ENCODE data around the gene NACA.

Gene NACA

GRCh38 chr12:56687223-56688128 is 37.6 kb downstream of the NACA start:
- DNase-seq, result peak; percentile 58

GRCh38 chr12:56684745-56685359 is 40.2 kb downstream of the NACA start:
- no peak for DNase-seq

GRCh38 chr12:56682323-56682722 is 42.8 kb downstream of the NACA start:
- DNase-seq, result no peak

GRCh38 chr12:56679883-56680575 is 45.1 kb downstream of the NACA start:
- no peak for DNase-seq

GRCh38 chr12:56678852-56679251 is 46.2 kb downstream of the NACA start:
- no peak for DNase-seq

- DNase-seq, result no peak
Observed at GRCh38 chr12:56677680-56678079, 47.4 kb downstream of the NACA start.

- no peak for DNase-seq
Observed at GRCh38 chr12:56676851-56677580, 48.1 kb downstream of the NACA start.

GRCh38 chr12:56671608-56672007 is 53.5 kb downstream of the NACA start:
- no peak for DNase-seq

- no peak for DNase-seq
Observed at GRCh38 chr12:56670836-56671235, 54.3 kb downstream of the NACA start.

GRCh38 chr12:56668197-56668457 is 57.0 kb downstream of the NACA start:
- DNase-seq, result no peak

All from suppressor macrophage treated with lipopolysaccharide for 4 hours (primary cell).